ENCODE results near the gene KLHL6.

KLHL6 gene

GRCh38 chr3:183566880-183567279 is 11.4 kb upstream of the KLHL6 start:
- DNase-seq (ENCODE audit: low spot score) = no peak

- no peak for DNase-seq (ENCODE audit: low spot score)
Measured at GRCh38 chr3:183564046-183564445, 8.5 kb upstream of the KLHL6 start.

GRCh38 chr3:183563536-183563874 is 8.0 kb upstream of the KLHL6 start:
- DNase-seq (ENCODE audit: low spot score) = no peak

GRCh38 chr3:183560607-183561006 is 5.1 kb upstream of the KLHL6 start:
- DNase-seq (ENCODE audit: low spot score) = no peak

- no peak for DNase-seq (ENCODE audit: low spot score)
Measured at GRCh38 chr3:183558495-183558894, 3.0 kb upstream of the KLHL6 start.

GRCh38 chr3:183556722-183557121 is 1.2 kb upstream of the KLHL6 start:
- DNase-seq (ENCODE audit: low spot score) = no peak

GRCh38 chr3:183554377-183554776 is 1.1 kb downstream of the KLHL6 start:
- no peak for DNase-seq (ENCODE audit: low spot score)

- DNase-seq (ENCODE audit: low spot score) = no peak
Measured at GRCh38 chr3:183553334-183554026, 2.0 kb downstream of the KLHL6 start.

GRCh38 chr3:183551930-183552329 is 3.6 kb downstream of the KLHL6 start:
- no peak for DNase-seq (ENCODE audit: low spot score)

GRCh38 chr3:183548262-183548769 is 7.2 kb downstream of the KLHL6 start:
- DNase-seq (ENCODE audit: low spot score) = no peak

GRCh38 chr3:183546625-183547024 is 8.9 kb downstream of the KLHL6 start:
- no peak for DNase-seq (ENCODE audit: low spot score)

- DNase-seq (ENCODE audit: low spot score) = no peak
Measured at GRCh38 chr3:183545708-183546107, 9.8 kb downstream of the KLHL6 start.

GRCh38 chr3:183542355-183542754 is 13.2 kb downstream of the KLHL6 start:
- DNase-seq (ENCODE audit: low spot score) = no peak

- no peak for DNase-seq (ENCODE audit: low spot score)
Measured at GRCh38 chr3:183541738-183542137, 13.8 kb downstream of the KLHL6 start.

- DNase-seq (ENCODE audit: low spot score) = no peak
Measured at GRCh38 chr3:183541235-183541655, 14.3 kb downstream of the KLHL6 start.

- no peak for DNase-seq (ENCODE audit: low spot score)
Measured at GRCh38 chr3:183540501-183541234, 14.8 kb downstream of the KLHL6 start.

- DNase-seq (ENCODE audit: low spot score) = no peak
Measured at GRCh38 chr3:183539811-183540210, 15.7 kb downstream of the KLHL6 start.

- no peak for DNase-seq (ENCODE audit: low spot score)
Measured at GRCh38 chr3:183538486-183538885, 17.0 kb downstream of the KLHL6 start.

GRCh38 chr3:183537295-183537730 is 18.2 kb downstream of the KLHL6 start:
- no peak for DNase-seq (ENCODE audit: low spot score)

- no peak for DNase-seq (ENCODE audit: low spot score)
Measured at GRCh38 chr3:183536238-183536880, 19.1 kb downstream of the KLHL6 start.

- no peak for DNase-seq (ENCODE audit: low spot score)
Measured at GRCh38 chr3:183534249-183534648, 21.3 kb downstream of the KLHL6 start.

- no peak for DNase-seq (ENCODE audit: low spot score)
Measured at GRCh38 chr3:183533412-183534132, 21.9 kb downstream of the KLHL6 start.
